GM12875 (cell line): ENCODE results near the gene ITGA1.

Experiments
- H3K4me3 ChIP-seq: one replicate; pipeline ENCODE4 v1.5.1; 2011; ENCODE audit warnings: low read depth, low read length, control low read depth
- TF ChIP-seq, protein P1 (sequence below): IDR thresholded peaks from 2 replicates; pipeline ENCODE4 v1.5.1; 2011; ENCODE audit warnings: low read depth, mild to moderate bottlenecking, control low read depth, inconsistent platforms, low read length, moderate library complexity, borderline replicate concordance; ENCODE audit not compliant: insufficient read depth

ITGA1 gene

DNA sequence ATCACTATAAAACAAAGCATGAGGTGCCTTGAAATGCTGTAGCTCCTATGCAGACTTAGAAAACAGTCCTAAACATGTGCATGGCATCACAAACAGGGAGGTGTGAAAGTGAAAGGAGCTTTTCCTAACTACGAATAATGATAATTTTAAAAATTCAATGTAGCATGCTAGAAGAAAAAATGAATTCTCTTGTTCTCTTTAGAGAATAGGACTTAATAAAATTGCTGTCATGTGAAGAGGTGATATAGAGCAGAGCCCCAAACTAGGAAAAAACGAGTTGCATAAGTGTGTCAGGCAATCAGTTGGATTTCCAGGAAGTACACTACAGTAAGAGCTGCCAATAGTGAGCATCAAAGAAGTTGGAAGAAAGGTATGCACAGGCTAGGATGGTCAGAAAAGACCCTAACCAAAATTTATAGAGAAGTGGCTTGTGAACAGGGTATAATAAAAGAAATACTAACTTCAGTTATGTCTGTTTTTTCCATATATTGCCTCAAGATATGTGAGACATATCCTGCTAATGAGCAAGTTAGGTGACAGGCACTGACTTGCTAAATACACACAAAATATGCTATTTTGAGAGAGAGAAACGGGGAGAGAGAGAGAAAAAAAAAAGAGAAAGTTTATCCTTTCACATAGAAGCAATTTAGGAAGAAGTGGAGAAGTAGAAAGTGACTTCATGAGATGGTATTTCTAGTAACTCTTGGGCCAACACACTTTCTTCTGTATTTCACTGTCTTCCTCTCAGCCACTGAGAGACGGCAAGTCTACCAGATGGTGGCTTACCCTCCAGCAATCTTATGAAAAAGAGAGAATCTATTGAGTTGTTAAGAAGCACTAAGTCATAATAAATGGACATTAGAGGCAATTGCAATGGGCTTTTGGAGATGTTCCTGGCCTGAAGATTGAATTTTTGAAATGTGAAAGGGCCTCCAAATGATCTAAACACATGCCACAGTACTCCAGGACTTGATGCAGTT lies 219.5 kb downstream of the ITGA1 start:
- H3K4me3 ChIP-seq, result no peak overlapping the region
- TF ChIP-seq, protein P1, sequence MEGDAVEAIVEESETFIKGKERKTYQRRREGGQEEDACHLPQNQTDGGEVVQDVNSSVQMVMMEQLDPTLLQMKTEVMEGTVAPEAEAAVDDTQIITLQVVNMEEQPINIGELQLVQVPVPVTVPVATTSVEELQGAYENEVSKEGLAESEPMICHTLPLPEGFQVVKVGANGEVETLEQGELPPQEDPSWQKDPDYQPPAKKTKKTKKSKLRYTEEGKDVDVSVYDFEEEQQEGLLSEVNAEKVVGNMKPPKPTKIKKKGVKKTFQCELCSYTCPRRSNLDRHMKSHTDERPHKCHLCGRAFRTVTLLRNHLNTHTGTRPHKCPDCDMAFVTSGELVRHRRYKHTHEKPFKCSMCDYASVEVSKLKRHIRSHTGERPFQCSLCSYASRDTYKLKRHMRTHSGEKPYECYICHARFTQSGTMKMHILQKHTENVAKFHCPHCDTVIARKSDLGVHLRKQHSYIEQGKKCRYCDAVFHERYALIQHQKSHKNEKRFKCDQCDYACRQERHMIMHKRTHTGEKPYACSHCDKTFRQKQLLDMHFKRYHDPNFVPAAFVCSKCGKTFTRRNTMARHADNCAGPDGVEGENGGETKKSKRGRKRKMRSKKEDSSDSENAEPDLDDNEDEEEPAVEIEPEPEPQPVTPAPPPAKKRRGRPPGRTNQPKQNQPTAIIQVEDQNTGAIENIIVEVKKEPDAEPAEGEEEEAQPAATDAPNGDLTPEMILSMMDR, result no peak

DNA sequence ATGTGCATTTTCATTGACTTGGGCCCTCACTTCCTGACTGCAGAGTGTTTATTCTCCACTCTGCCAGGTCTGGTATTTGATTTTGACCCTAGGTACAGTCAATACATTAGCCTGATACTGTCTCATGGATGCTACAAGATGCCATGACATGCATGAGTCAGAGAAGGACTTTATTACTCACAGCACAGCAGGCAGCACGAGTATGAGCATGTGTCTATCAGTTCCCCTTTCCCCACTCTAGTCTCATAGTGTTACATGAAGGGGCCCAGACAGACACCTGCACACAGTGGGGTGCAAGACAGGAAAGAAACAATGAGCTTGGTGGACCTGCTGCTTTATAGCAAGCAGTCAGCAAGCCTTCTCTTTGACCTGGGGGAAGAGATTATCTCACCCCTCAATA lies 221.0 kb downstream of the ITGA1 start:
- no peak overlapping the region for H3K4me3 ChIP-seq
- TF ChIP-seq, protein P1, result no peak
